ENCODE results near the gene UBL4B. TPM values are rescaled to one million over a fixed set of nuclear protein-coding genes. Genes with fewer than 3 reads are reported as not detected.

UBL4B gene
- total RNA-seq, 1 experiment from 2014 or later = not detected

- no peak overlapping the region for H3K14ac ChIP-seq (ENCODE audit: insufficient read depth, low read length)
- H2BK120ac ChIP-seq (ENCODE audit: low read depth, low read length, poor library complexity, severe bottlenecking) = no peak overlapping the region
- TF ChIP-seq CTCF (conservative IDR thresholded peaks at IDR 0.05) = no peak
- no peak overlapping the region for H3K56ac ChIP-seq (ENCODE audit: insufficient read length, low read depth, low read length)
- H4K91ac ChIP-seq (ENCODE audit: insufficient read length, low read depth, low read length) = no peak overlapping the region
- no peaks in the 10 kb centered on the region for H3K79me2 ChIP-seq (ENCODE audit: insufficient read depth, low read length)
- H3K79me1 ChIP-seq (ENCODE audit: insufficient read depth, low read depth, low read length, poor library complexity, severe bottlenecking) = no peaks in the 10 kb centered on the region
- no peaks in the 10 kb centered on the region for H4K20me1 ChIP-seq (ENCODE audit: control insufficient read depth, insufficient read depth, insufficient read length)
- H3K9me3 ChIP-seq (ENCODE audit: control insufficient read depth, low read depth, low read length) = no peaks in the 10 kb centered on the region
- H3K4me1 ChIP-seq (ENCODE audit: insufficient read depth, low read length) = 0 out of 2 replicates have a peak, but pooled peaks cover 3% of the 10 kb centered on the region
- H3K9me3 Mint-ChIP-seq = no peaks in the 10 kb centered on the region; a peak in 1 of 5 replicates
- no peak overlapping the region for H3K27ac Mint-ChIP-seq
- H3K27me3 ChIP-seq (ENCODE audit: insufficient read depth, low read length) = peaks cover 51% of the 10 kb centered on the region
- peaks cover 89% of the 10 kb centered on the region for H3K27me3 Mint-ChIP-seq (ENCODE audit: low read depth)
- no peak overlapping the region for H3K23ac ChIP-seq (ENCODE audit: insufficient read length, low read depth, low read length)
- H4K8ac ChIP-seq (replicated peaks; ENCODE audit: insufficient read length, low read depth, low read length) = no peak overlapping the region
- no peak overlapping the region for H2AFZ ChIP-seq (ENCODE audit: low read length)
- H2BK5ac ChIP-seq (ENCODE audit: insufficient read length, low read length) = no peak overlapping the region
- H3K27ac ChIP-seq (ENCODE audit: insufficient read length, low read depth, low read length) = no peak overlapping the region
- no peak overlapping the region for H3K18ac ChIP-seq (ENCODE audit: insufficient read length, low read depth, low read length)
- H3K36me3 Mint-ChIP-seq (ENCODE audit: insufficient read depth in 1 of 3, low read depth in 3 of 3) = no peaks in the 10 kb centered on the region
- peak overlapping the region; percentile 58 for H3K4me2 ChIP-seq (ENCODE audit: insufficient read depth, insufficient read length, low read length)
- no peak for DNase-seq
- no peak overlapping the region for H2BK12ac ChIP-seq (ENCODE audit: insufficient read length, low read depth, low read length)
- H4K5ac ChIP-seq (ENCODE audit: insufficient read length, low read depth, low read length) = no peak overlapping the region
- H2AK5ac ChIP-seq (ENCODE audit: insufficient read length, low read length) = no peak overlapping the region
- H3K4ac ChIP-seq (ENCODE audit: low read depth, low read length) = no peak overlapping the region
- no peak overlapping the region for H2BK20ac ChIP-seq (ENCODE audit: low read depth, low read length, poor library complexity, severe bottlenecking)
- H3T11ph ChIP-seq (ENCODE audit: low read length) = no peak overlapping the region
- H3K4me3 Mint-ChIP-seq = peak overlapping the region; percentile 53 to 79
- peaks cover 19 to 39% of the 10 kb centered on the region in 2 experiments for H3K4me1 Mint-ChIP-seq
- WGBS (ENCODE audit: extremely low coverage, insufficient read length, low lambda C conversion rate) = no CpG with 5 or more reads among the region's 72 CpGs
- no peak overlapping the region for H3K9ac ChIP-seq (ENCODE audit: extremely low read depth, insufficient read length, low read length)
- no peak overlapping the region for H2BK15ac ChIP-seq (ENCODE audit: low read depth, low read length)
- H3K23me2 ChIP-seq (ENCODE audit: insufficient read length, low read depth, low read length, poor library complexity, severe bottlenecking) = peaks cover 10% of the 10 kb centered on the region
These were observed 27.8 kb upstream of the UBL4B start for GRCh38 chr1:110084227-110085078.
